Keratinocyte (primary cell): Measurements from ENCODE around the gene NPVF. TPM values are rescaled to one million over a fixed set of nuclear protein-coding genes. Genes with fewer than 3 reads are reported as not detected.

Experiments
- DNase-seq: peaks from one replicate; pipeline ENCODE4 v3.0.0-alpha.2; 2011; ENCODE audit warnings: low read depth, missing footprints, low spot score
- FAIRE-seq: peaks from 2 replicates; lab custom pipeline; 2011; peaks lifted over from hg19 to GRCh38; lab: Jason Lieb, UNC
- H2AFZ ChIP-seq: 2 replicates; pipeline ENCODE4 v1.6.0; 2012; ENCODE audit warnings: low read length, control low read depth, inconsistent platforms; ENCODE audit not compliant: control insufficient read depth
- H3K27ac ChIP-seq: 2 replicates; pipeline ENCODE4 v1.5.1; 2011; ENCODE audit warnings: low read length; ENCODE audit not compliant: control insufficient read depth, insufficient read depth
- H3K27me3 ChIP-seq: 3 replicates; pipeline ENCODE4 v1.6.0; 2011; ENCODE audit warnings: low read length; ENCODE audit not compliant: control insufficient read depth, insufficient read depth; ENCODE audit errors: extremely low read depth
- H3K36me3 ChIP-seq, 2 experiments: 2 replicates in 1 of 2; 3 replicates in 1 of 2; pipeline ENCODE4 v1.5.1; 2011; ENCODE audit warnings: low read length in 2 of 2, mild to moderate bottlenecking in 1 of 2; ENCODE audit not compliant: control insufficient read depth in 2 of 2, insufficient read depth in 2 of 2; ENCODE audit errors: extremely low read depth in 1 of 2
- H3K4me1 ChIP-seq: 3 replicates; pipeline ENCODE4 v1.5.1; 2011; ENCODE audit warnings: low read length; ENCODE audit not compliant: control insufficient read depth, insufficient read depth; ENCODE audit errors: extremely low read depth
- H3K4me2 ChIP-seq: 3 replicates; pipeline ENCODE4 v1.6.0; 2011; ENCODE audit warnings: low read depth, low read length; ENCODE audit not compliant: control insufficient read depth, insufficient read depth; ENCODE audit errors: extremely low read depth
- H3K4me3 ChIP-seq, 3 experiments: fragments of 200-600 bp in 1 of 3; sonication (generic) in 1 of 3; 2 replicates in 2 of 3; 3 replicates in 1 of 3; pipeline ENCODE4 v1.5.1; 2011 to 2016; ENCODE audit warnings: low read length in 3 of 3, mild to moderate bottlenecking in 3 of 3, control low read depth in 2 of 3, inconsistent platforms in 1 of 3, low read depth in 1 of 3, mixed read lengths in 1 of 3, mixed run types in 1 of 3, moderate library complexity in 1 of 3; ENCODE audit not compliant: control insufficient read depth in 2 of 3, insufficient read depth in 2 of 3; ENCODE audit errors: extremely low read depth in 1 of 3
- H3K79me2 ChIP-seq: 2 replicates; pipeline ENCODE4 v1.6.0; 2012; ENCODE audit warnings: low read length; ENCODE audit not compliant: control insufficient read depth, insufficient read depth
- H3K9ac ChIP-seq: 3 replicates; pipeline ENCODE4 v1.6.0; 2011; ENCODE audit warnings: low read length; ENCODE audit not compliant: control insufficient read depth, insufficient read depth; ENCODE audit errors: extremely low read depth
- H3K9me1 ChIP-seq: 3 replicates; pipeline ENCODE4 v1.6.0; 2011; ENCODE audit warnings: low read length; ENCODE audit not compliant: control insufficient read depth, insufficient read depth; ENCODE audit errors: extremely low read depth
- H3K9me3 ChIP-seq: 2 replicates; pipeline ENCODE4 v1.5.1; 2012; ENCODE audit warnings: low read depth, low read length; ENCODE audit not compliant: control insufficient read depth
- H4K20me1 ChIP-seq: 3 replicates; pipeline ENCODE4 v1.6.0; 2011; ENCODE audit warnings: low read length; ENCODE audit not compliant: control insufficient read depth, insufficient read depth; ENCODE audit errors: extremely low read depth
- EZH2 ChIP-seq: IDR thresholded peaks from one replicate; pipeline ENCODE4 v1.6.1; 2012; ENCODE audit warnings: inconsistent platforms, mild to moderate bottlenecking, low read length, moderate library complexity
- dilution Hi-C: fragments of 300-500 bp; cut with MboI; formaldehyde crosslinking; loops from one replicate; pipeline ENCODE4 v1.7.0; 2020; ENCODE audit warnings: low sequenced_read_pairs; ENCODE audit not compliant: extremely low pct_ligation_motif_present
- polyA plus RNA-seq, 5 experiments: library from polyadenylated mRNA; depleted of rRNA in 3 of 5; stranded (reverse) in 3 of 5; stranded (forward) in 1 of 5; unstranded in 1 of 5; fragments of >200 nt; gene quantifications; 1 replicate in 1 of 5; 2 replicates in 3 of 5; 3 replicates in 1 of 5; pipeline versions ENCODE4 v1.2.1 to v1.2.3, GENCODE V29; 2011 to 2012; ENCODE audit warnings: missing spikeins in 2 of 5, low read depth in 1 of 5, low replicate concordance in 1 of 5
- TF ChIP-seq, protein P1 (sequence below), 3 experiments: IDR thresholded peaks in 1 of 3; conservative IDR thresholded peaks in 1 of 3; optimal IDR thresholded peaks in 1 of 3; 2 replicates in 2 of 3; 3 replicates in 1 of 3; pipeline versions ENCODE3 to v1.5.1; 2011; ENCODE audit warnings: low read length in 3 of 3, mild to moderate bottlenecking in 3 of 3, moderate library complexity in 2 of 3, control low read depth in 1 of 3, inconsistent platforms in 1 of 3; ENCODE audit not compliant: insufficient read depth in 2 of 3; ENCODE audit errors: extremely low read depth in 1 of 3

NPVF gene
- polyA plus RNA-seq, 1 donor (not counting 4 experiments of a cell fraction or from before 2014, with no cell fraction given), result not detected

DNA sequence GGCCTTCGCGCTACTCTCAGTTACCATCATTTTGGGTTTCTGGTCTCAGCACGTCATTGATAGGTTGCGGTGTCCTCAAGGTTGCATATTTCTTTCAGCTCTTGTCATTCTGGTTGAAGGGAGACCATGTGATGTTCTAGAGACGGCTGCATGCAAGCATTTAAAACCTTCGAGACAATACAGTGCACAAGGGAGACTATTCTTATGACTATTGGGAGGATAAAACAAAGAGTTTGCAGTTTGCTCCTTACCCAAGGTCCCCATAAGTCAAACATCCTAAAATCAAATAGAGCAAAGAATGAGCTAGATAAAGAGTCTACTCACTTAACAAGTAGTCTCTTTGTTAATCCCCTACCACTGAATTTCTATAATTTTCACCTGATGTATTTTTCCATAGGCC, 39.1 kb downstream of the NPVF start:
- dilution Hi-C loops, result no loop called here
- peaks cover 4% of the 10 kb centered on the region for H3K27me3 ChIP-seq
- no peak overlapping the region for H3K4me2 ChIP-seq
- no peaks in the 10 kb centered on the region for H3K36me3 ChIP-seq
- H3K9me1 ChIP-seq, result no peaks in the 10 kb centered on the region
- no peaks in the 10 kb centered on the region for H4K20me1 ChIP-seq
- H2AFZ ChIP-seq, result no peak overlapping the region
- H3K27ac ChIP-seq, result no peak overlapping the region
- no peak for DNase-seq
- no peak overlapping the region for H3K4me3 ChIP-seq
- H3K79me2 ChIP-seq, result no peaks in the 10 kb centered on the region
- H3K9me3 ChIP-seq, result no peaks in the 10 kb centered on the region
- no peaks in the 10 kb centered on the region for H3K4me1 ChIP-seq
- no peak overlapping the region for H3K9ac ChIP-seq
- TF ChIP-seq EZH2, result no peak
- TF ChIP-seq, protein P1, sequence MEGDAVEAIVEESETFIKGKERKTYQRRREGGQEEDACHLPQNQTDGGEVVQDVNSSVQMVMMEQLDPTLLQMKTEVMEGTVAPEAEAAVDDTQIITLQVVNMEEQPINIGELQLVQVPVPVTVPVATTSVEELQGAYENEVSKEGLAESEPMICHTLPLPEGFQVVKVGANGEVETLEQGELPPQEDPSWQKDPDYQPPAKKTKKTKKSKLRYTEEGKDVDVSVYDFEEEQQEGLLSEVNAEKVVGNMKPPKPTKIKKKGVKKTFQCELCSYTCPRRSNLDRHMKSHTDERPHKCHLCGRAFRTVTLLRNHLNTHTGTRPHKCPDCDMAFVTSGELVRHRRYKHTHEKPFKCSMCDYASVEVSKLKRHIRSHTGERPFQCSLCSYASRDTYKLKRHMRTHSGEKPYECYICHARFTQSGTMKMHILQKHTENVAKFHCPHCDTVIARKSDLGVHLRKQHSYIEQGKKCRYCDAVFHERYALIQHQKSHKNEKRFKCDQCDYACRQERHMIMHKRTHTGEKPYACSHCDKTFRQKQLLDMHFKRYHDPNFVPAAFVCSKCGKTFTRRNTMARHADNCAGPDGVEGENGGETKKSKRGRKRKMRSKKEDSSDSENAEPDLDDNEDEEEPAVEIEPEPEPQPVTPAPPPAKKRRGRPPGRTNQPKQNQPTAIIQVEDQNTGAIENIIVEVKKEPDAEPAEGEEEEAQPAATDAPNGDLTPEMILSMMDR (optimal IDR thresholded peaks at IDR 0.05 in 1 of 3, IDR thresholded peaks at IDR 0.05 in 1 of 3, conservative IDR thresholded peaks at IDR 0.05 in 1 of 3; ENCODE audit: extremely low read depth in 1 of 3, insufficient read depth in 2 of 3, low read length in 3 of 3), result no peak
- FAIRE-seq, result no peak

GRCh38 chr7:25187932-25188331, 40.4 kb downstream of the NPVF start:
- FAIRE-seq, result no peak
- TF ChIP-seq EZH2, result no peak
- TF ChIP-seq, protein P1 (optimal IDR thresholded peaks at IDR 0.05 in 1 of 3, IDR thresholded peaks at IDR 0.05 in 1 of 3, conservative IDR thresholded peaks at IDR 0.05 in 1 of 3; ENCODE audit: extremely low read depth in 1 of 3, insufficient read depth in 2 of 3, low read length in 3 of 3), result no peak
- dilution Hi-C loops, result no loop called here

More at GRCh38 chr7:25187932-25188331, 40.4 kb downstream of the NPVF start:
- no peaks in the 10 kb centered on the region for H3K36me3 ChIP-seq
- H3K9ac ChIP-seq, result no peak overlapping the region
- H3K4me2 ChIP-seq, result no peak overlapping the region
- H3K79me2 ChIP-seq, result no peaks in the 10 kb centered on the region
- no peak for DNase-seq
- peaks cover 4% of the 10 kb centered on the region for H3K27me3 ChIP-seq
- H3K27ac ChIP-seq, result no peak overlapping the region
- no peaks in the 10 kb centered on the region for H3K9me3 ChIP-seq
- no peaks in the 10 kb centered on the region for H3K9me1 ChIP-seq
- no peaks in the 10 kb centered on the region for H3K4me1 ChIP-seq
- H4K20me1 ChIP-seq, result no peaks in the 10 kb centered on the region
- no peak overlapping the region for H2AFZ ChIP-seq
- no peak overlapping the region for H3K4me3 ChIP-seq
